K562 (cell line): Measurements from ENCODE around the gene LMAN2. TPM values are rescaled to one million over a fixed set of nuclear protein-coding genes. Genes with fewer than 3 reads are reported as not detected.

Experiments
- ARID3B ChIP-seq: fragments of 250-450 bp; sonication (Bioruptor Pico); IDR thresholded peaks from 2 replicates; pipeline ENCODE4 v1.4.0; 2020; ENCODE audit warnings: borderline replicate concordance
- C11orf30 ChIP-seq: fragments of 450-650 bp; IDR thresholded peaks from 2 replicates; pipeline ENCODE4 v1.6.1; 2016; ENCODE audit warnings: low read depth, mild to moderate bottlenecking
- DPF2 ChIP-seq: fragments of 450-650 bp; IDR thresholded peaks from 2 replicates; pipeline ENCODE4 v1.6.1; 2016
- KLF6 ChIP-seq: fragments of 250-450 bp; sonication (Bioruptor Pico); IDR thresholded peaks from 2 replicates; pipeline ENCODE4 v1.4.0; 2020; ENCODE audit warnings: mild to moderate bottlenecking, moderate library complexity, borderline replicate concordance
- MECOM ChIP-seq: fragments of 250-450 bp; sonication (Bioruptor Pico); IDR thresholded peaks from 2 replicates; pipeline ENCODE4 v1.8.0; 2022; ENCODE audit warnings: inconsistent platforms
- MLX ChIP-seq, 2 experiments: fragments of 450-650 bp in 1 of 2; sonication (generic) in 1 of 2; formaldehyde crosslinking; conservative IDR thresholded peaks; 2 replicates each; pipeline versions ENCODE4 v1.4.0 to v1.8.1; 2020 to 2022; ENCODE audit warnings: mild to moderate bottlenecking in 1 of 2, missing genetic modification reagents in 1 of 2
- NBN ChIP-seq: fragments of 450-650 bp; IDR thresholded peaks from 2 replicates; pipeline ENCODE4 v1.6.1; 2016; ENCODE audit warnings: low read depth, mild to moderate bottlenecking
- RB1 ChIP-seq: fragments of 450-650 bp; IDR thresholded peaks from 2 replicates; pipeline ENCODE4 v1.6.1; 2017; ENCODE audit warnings: low read depth, mild to moderate bottlenecking
- SIN3A ChIP-seq, 2 experiments: fragments of 150-350 bp in 1 of 2; IDR thresholded peaks; 2 replicates each; pipeline ENCODE4 v1.6.1; 2011 to 2016; ENCODE audit warnings: borderline replicate concordance in 2 of 2, low read depth in 2 of 2, low read length in 2 of 2, mild to moderate bottlenecking in 2 of 2, moderate library complexity in 2 of 2; ENCODE audit not compliant: control insufficient read depth in 1 of 2
- SPI1 ChIP-seq: IDR thresholded peaks from 2 replicates; pipeline ENCODE4 v1.6.1; 2011; ENCODE audit warnings: low read depth, low read length, control low read depth, borderline replicate concordance
- STAT5B ChIP-seq: fragments of 250-450 bp; sonication (Bioruptor Pico); IDR thresholded peaks from 2 replicates; pipeline ENCODE4 v1.8.0; 2021; ENCODE audit warnings: mild to moderate bottlenecking, inconsistent platforms
- ZBTB33 ChIP-seq: sonication (generic); formaldehyde crosslinking; IDR thresholded peaks from 2 replicates; pipeline ENCODE4 v1.8.1; 2023; ENCODE audit warnings: mild to moderate bottlenecking, missing genetic modification reagents
- ZNF24 ChIP-seq: fragments of 450-650 bp; IDR thresholded peaks from 2 replicates; pipeline ENCODE4 v1.6.1; 2016
- polyA plus RNA-seq, 8 experiments: library from polyadenylated mRNA; depleted of rRNA in 4 of 8; stranded (reverse) in 5 of 8; unstranded in 3 of 8; fragments of >200 nt; fragmentation: Nextera tagmentation in 2 of 8; fragmentation: Illumina TruSeq in 1 of 8; extraction: Ambion mirVana in 2 of 8; extraction: Trizol in 1 of 8; gene quantifications; 2 replicates each; pipeline versions ENCODE4 v1.2.1 to v1.2.3, GENCODE V29; 2011 to 2014; ENCODE audit warnings: inconsistent platforms in 1 of 8, missing spikeins in 1 of 8
- total RNA-seq, 7 experiments: library from RNA; depleted of rRNA in 6 of 7; stranded (reverse); fragments of >200 nt in 6 of 7; fragmentation: Illumina TruSeq in 2 of 7; extraction: Trizol in 2 of 7; gene quantifications; 2 replicates each; pipeline versions ENCODE4 v1.2.1 to v1.2.3, GENCODE V29; 2011 to 2021; ENCODE audit warnings: low replicate concordance in 1 of 7
- TF ChIP-seq, protein P1 (sequence below), 2 experiments: IDR thresholded peaks; 2 replicates each; pipeline ENCODE4 v1.6.1; 2012; ENCODE audit warnings: improper control_type of control experiment in 2 of 2, low read depth in 2 of 2, low read length in 2 of 2, borderline replicate concordance in 1 of 2
- TF ChIP-seq, protein P2 (sequence below): fragments of 450-650 bp; IDR thresholded peaks from 2 replicates; pipeline ENCODE4 v1.6.1; 2017; ENCODE audit warnings: antibody characterized with exemption, mild to moderate bottlenecking

The LMAN2 gene
- total and polyA plus RNA-seq, 9 of the 15 experiments (the other 6 are each of a cell fraction or from before 2014, with no cell fraction given): 2.7 to 254 (median 136) TPM

DNA sequence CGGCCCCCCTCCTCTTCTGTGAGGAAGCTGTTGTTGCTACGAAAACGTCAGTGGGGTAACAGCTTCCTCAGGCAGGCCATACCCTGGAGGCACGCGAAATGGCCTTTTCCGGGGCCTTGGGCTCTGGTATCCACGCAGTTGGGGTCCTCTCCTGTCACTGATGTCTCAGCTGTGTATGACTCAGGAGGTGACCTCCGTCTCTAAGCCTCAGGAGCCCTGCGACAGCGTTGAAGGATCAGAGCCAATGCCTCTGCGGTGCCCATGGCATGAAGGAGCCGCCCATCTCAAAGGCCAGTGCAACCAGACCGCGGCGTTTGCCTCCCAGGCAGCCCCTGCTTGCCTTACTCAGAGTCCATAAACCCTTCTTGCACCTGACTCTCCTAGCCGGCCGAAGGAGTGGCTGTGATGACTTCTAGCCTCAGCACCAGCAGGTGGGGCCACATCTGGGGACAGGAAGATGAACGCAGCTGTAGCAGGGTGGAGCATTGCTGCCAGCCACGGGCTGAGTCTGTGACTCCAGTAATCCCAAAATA lies 38.8 kb downstream of the LMAN2 start (continued):
- TF ChIP-seq ZBTB33 (0 out of 2 replicates have a peak, but pooled peaks have one; percentile 7), RB1 (peak; percentile 34; the same call in 1 of the 2 replicates), C11orf30 (peak; percentile 6; the same call in 1 of the 2 replicates), MLX (CRISPR knock-in tag; conservative IDR thresholded peaks at IDR 0.05) (no peak), KLF6 (CRISPR knock-in tag) (no peak), DPF2 (peak; percentile 66), STAT5B (CRISPR knock-in tag) (no peak), SPI1 (no peak), SIN3A (IDR thresholded peaks at IDR 0.05; ENCODE audit: borderline replicate concordance in 2 of 2, control insufficient read depth in 1 of 2, low read depth in 2 of 2, low read length in 2 of 2) (peak in 1 of 2 experiments; percentile 49; a peak in 1 of 4 replicates), MECOM (CRISPR knock-in tag) (0 out of 2 replicates have a peak, but pooled peaks have one; percentile 7), ZNF24 (0 out of 2 replicates have a peak, but pooled peaks have one; percentile 24), ARID3B (CRISPR knock-in tag) (no peak), NBN (peak; percentile 55; the same call in 1 of the 2 replicates)
- TF ChIP-seq, protein P1, sequence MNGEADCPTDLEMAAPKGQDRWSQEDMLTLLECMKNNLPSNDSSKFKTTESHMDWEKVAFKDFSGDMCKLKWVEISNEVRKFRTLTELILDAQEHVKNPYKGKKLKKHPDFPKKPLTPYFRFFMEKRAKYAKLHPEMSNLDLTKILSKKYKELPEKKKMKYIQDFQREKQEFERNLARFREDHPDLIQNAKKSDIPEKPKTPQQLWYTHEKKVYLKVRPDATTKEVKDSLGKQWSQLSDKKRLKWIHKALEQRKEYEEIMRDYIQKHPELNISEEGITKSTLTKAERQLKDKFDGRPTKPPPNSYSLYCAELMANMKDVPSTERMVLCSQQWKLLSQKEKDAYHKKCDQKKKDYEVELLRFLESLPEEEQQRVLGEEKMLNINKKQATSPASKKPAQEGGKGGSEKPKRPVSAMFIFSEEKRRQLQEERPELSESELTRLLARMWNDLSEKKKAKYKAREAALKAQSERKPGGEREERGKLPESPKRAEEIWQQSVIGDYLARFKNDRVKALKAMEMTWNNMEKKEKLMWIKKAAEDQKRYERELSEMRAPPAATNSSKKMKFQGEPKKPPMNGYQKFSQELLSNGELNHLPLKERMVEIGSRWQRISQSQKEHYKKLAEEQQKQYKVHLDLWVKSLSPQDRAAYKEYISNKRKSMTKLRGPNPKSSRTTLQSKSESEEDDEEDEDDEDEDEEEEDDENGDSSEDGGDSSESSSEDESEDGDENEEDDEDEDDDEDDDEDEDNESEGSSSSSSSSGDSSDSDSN (IDR thresholded peaks at IDR 0.05; ENCODE audit: borderline replicate concordance in 1 of 2, low read depth in 2 of 2, low read length in 2 of 2): 0 out of 4 replicates have a peak, but pooled peaks of 1 of the 2 experiments have one; percentile 44
- TF ChIP-seq, protein P2, sequence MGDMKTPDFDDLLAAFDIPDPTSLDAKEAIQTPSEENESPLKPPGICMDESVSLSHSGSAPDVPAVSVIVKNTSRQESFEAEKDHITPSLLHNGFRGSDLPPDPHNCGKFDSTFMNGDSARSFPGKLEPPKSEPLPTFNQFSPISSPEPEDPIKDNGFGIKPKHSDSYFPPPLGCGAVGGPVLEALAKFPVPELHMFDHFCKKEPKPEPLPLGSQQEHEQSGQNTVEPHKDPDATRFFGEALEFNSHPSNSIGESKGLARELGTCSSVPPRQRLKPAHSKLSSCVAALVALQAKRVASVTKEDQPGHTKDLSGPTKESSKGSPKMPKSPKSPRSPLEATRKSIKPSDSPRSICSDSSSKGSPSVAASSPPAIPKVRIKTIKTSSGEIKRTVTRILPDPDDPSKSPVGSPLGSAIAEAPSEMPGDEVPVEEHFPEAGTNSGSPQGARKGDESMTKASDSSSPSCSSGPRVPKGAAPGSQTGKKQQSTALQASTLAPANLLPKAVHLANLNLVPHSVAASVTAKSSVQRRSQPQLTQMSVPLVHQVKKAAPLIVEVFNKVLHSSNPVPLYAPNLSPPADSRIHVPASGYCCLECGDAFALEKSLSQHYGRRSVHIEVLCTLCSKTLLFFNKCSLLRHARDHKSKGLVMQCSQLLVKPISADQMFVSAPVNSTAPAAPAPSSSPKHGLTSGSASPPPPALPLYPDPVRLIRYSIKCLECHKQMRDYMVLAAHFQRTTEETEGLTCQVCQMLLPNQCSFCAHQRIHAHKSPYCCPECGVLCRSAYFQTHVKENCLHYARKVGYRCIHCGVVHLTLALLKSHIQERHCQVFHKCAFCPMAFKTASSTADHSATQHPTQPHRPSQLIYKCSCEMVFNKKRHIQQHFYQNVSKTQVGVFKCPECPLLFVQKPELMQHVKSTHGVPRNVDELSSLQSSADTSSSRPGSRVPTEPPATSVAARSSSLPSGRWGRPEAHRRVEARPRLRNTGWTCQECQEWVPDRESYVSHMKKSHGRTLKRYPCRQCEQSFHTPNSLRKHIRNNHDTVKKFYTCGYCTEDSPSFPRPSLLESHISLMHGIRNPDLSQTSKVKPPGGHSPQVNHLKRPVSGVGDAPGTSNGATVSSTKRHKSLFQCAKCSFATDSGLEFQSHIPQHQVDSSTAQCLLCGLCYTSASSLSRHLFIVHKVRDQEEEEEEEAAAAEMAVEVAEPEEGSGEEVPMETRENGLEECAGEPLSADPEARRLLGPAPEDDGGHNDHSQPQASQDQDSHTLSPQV: peak; percentile 57; the same call in 1 of the 2 replicates
